ENCODE data around the gene C1QBP.

Gene C1QBP

GRCh38 chr17:5416901-5417300, 22.1 kb downstream of the C1QBP start:
- Histone ChIP-seq H3K4me3 (ENCODE audit: low read length in 2 of 2) (no peak overlapping the region), H3K36me3 (ENCODE audit: control insufficient read depth in 2 of 2, insufficient read depth in 2 of 2, low read length in 2 of 2) (peaks cover 17 to 25% of the 10 kb centered on the region in 2 donors), H3K27me3 (ENCODE audit: control insufficient read depth in 1 of 2, insufficient read depth in 2 of 2, low read length in 2 of 2) (no peaks in the 10 kb centered on the region), H3K9ac (ENCODE audit: low read length in 2 of 2) (no peak overlapping the region), H3K4me1 (ENCODE audit: control insufficient read depth, insufficient read depth, low read length) (peaks cover 21% of the 10 kb centered on the region), H3K27ac (ENCODE audit: low read length) (no peak overlapping the region), H3K9me3 (ENCODE audit: control insufficient read depth in 2 of 2, low read length in 2 of 2) (no peaks in the 10 kb centered on the region)

DNA sequence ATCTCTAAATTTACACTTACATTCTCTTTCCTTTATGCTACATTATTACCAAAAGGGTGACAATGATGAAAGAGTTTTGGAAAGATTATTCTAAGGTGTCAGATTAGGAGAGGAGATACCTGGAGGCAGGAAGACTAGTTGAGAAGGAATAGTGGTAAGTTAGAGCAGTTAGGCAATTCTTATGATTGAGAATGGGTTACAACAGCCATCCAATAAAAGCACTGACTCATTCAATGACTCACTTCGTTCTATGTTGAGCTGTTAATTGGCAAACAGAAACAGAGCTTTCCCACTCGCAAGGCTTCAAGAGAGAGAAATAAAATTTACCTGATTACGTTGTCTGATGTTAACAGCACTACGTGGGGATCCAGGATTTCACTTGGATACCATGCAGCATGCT, 25.3 kb downstream of the C1QBP start:
- Histone ChIP-seq H3K27me3 (ENCODE audit: control insufficient read depth in 1 of 2, insufficient read depth in 2 of 2, low read length in 2 of 2) (no peaks in the 10 kb centered on the region), H3K4me1 (ENCODE audit: control insufficient read depth, insufficient read depth, low read length) (peaks cover 10% of the 10 kb centered on the region), H3K36me3 (ENCODE audit: control insufficient read depth in 2 of 2, insufficient read depth in 2 of 2, low read length in 2 of 2) (peaks cover 20 to 37% of the 10 kb centered on the region in 2 donors), H3K9me3 (ENCODE audit: control insufficient read depth in 2 of 2, low read length in 2 of 2) (no peaks in the 10 kb centered on the region), H3K4me3 (ENCODE audit: low read length in 2 of 2) (no peak overlapping the region), H3K9ac (ENCODE audit: low read length in 2 of 2) (no peak overlapping the region), H3K27ac (ENCODE audit: low read length) (no peak overlapping the region)

DNA sequence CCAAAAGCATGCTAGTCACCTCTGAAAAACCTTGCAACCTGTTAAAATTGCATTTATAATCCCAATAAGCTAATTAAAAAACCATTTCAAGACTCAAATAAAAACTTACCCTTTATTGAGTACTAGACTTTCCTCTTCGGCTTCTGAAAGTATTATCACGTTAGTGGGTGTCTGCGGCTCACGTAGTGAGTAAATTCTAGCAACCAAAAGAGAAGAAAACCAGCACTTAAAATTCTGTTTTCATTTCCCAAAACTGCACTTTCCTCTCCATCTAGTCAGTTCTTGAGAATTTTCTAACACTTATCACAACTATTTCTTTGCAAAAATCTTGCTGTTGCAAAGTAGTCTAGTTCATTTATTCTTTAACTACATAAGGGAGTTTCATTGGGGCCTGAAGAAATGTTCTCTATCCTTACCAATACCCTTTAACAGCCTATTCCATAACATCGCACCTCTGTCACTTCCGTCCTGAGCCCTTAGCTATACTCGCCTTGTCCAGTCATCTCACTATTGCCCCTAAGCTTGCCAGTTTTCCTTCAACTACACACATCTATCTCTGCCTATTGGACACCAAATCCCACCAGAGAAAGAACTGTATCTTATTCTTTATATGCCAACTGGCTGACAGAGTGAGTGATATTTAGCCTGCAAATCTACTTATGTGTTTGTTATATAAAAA, 28.2 kb downstream of the C1QBP start:
- no peaks in the 10 kb centered on the region for H3K9me3 ChIP-seq (ENCODE audit: control insufficient read depth in 2 of 2, low read length in 2 of 2)
- peaks cover 37 to 66% of the 10 kb centered on the region in 2 donors for H3K36me3 ChIP-seq (ENCODE audit: control insufficient read depth in 2 of 2, insufficient read depth in 2 of 2, low read length in 2 of 2)
- no peak overlapping the region for H3K4me3 ChIP-seq (ENCODE audit: low read length in 2 of 2)
- no peak overlapping the region for H3K9ac ChIP-seq (ENCODE audit: low read length in 2 of 2)
- H3K27ac ChIP-seq (ENCODE audit: low read length), result no peak overlapping the region
- no peaks in the 10 kb centered on the region for H3K27me3 ChIP-seq (ENCODE audit: control insufficient read depth in 1 of 2, insufficient read depth in 2 of 2, low read length in 2 of 2)
- H3K4me1 ChIP-seq (ENCODE audit: control insufficient read depth, insufficient read depth, low read length), result no peaks in the 10 kb centered on the region

DNA sequence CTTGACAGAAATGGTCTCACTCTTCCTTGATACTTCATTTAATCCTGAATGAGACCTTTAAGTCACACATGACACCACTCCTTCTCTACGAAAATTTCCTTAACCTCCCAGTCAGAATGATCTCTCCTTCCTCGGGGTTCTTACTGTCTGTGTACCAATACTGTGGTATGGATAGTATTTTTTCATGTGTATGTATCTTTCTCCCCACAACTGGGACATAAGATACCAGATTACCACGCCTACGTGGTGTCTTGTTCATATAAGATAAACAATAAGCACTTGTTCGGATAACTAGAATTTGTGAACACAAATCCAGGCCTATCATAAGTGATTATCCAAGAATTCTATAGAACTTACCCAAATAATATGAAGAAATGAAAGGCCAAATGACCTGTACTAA, 30.8 kb downstream of the C1QBP start:
- Histone ChIP-seq H3K27me3 (ENCODE audit: control insufficient read depth in 1 of 2, insufficient read depth in 2 of 2, low read length in 2 of 2) (no peaks in the 10 kb centered on the region), H3K36me3 (ENCODE audit: control insufficient read depth in 2 of 2, insufficient read depth in 2 of 2, low read length in 2 of 2) (peaks cover 49 to 73% of the 10 kb centered on the region in 2 donors), H3K9me3 (ENCODE audit: control insufficient read depth in 2 of 2, low read length in 2 of 2) (no peaks in the 10 kb centered on the region), H3K27ac (ENCODE audit: low read length) (no peak overlapping the region), H3K9ac (ENCODE audit: low read length in 2 of 2) (no peak overlapping the region), H3K4me3 (ENCODE audit: low read length in 2 of 2) (no peak overlapping the region), H3K4me1 (ENCODE audit: control insufficient read depth, insufficient read depth, low read length) (no peaks in the 10 kb centered on the region)

- Histone ChIP-seq H3K4me1 (ENCODE audit: control insufficient read depth, insufficient read depth, low read length) (no peaks in the 10 kb centered on the region), H3K27me3 (ENCODE audit: control insufficient read depth in 1 of 2, insufficient read depth in 2 of 2, low read length in 2 of 2) (no peaks in the 10 kb centered on the region), H3K27ac (ENCODE audit: low read length) (no peak overlapping the region), H3K9me3 (ENCODE audit: control insufficient read depth in 2 of 2, low read length in 2 of 2) (no peaks in the 10 kb centered on the region), H3K9ac (ENCODE audit: low read length in 2 of 2) (no peak overlapping the region), H3K36me3 (ENCODE audit: control insufficient read depth in 2 of 2, insufficient read depth in 2 of 2, low read length in 2 of 2) (peaks cover 49 to 63% of the 10 kb centered on the region in 2 donors), H3K4me3 (ENCODE audit: low read length in 2 of 2) (no peak overlapping the region)
These were observed 33.6 kb downstream of the C1QBP start for GRCh38 chr17:5405400-5405799.

DNA sequence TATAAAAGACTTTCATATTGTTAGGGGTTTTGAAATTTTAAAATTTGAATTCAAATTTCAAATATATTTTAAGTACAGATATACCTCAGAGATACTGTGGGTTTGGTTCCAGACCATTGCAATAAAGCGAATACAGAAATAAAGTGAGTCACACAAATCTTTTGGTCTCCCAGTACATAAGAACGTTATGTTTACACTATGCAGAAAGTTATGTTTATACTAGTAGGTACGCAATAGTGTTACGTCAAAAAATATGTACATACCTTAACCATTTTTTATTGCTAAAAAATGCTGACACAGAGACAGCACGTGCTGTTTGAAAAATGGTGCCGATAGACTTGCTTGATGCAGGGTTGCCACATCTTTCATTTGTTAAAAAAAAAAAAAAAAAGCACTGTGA, 39.2 kb downstream of the C1QBP start:
- Histone ChIP-seq H3K9ac (ENCODE audit: low read length in 2 of 2) (no peak overlapping the region), H3K27ac (ENCODE audit: low read length) (no peak overlapping the region), H3K36me3 (ENCODE audit: control insufficient read depth in 2 of 2, insufficient read depth in 2 of 2, low read length in 2 of 2) (peaks cover 31 to 34% of the 10 kb centered on the region in 2 donors), H3K4me1 (ENCODE audit: control insufficient read depth, insufficient read depth, low read length) (no peaks in the 10 kb centered on the region), H3K9me3 (ENCODE audit: control insufficient read depth in 2 of 2, low read length in 2 of 2) (no peaks in the 10 kb centered on the region), H3K27me3 (ENCODE audit: control insufficient read depth in 1 of 2, insufficient read depth in 2 of 2, low read length in 2 of 2) (no peaks in the 10 kb centered on the region), H3K4me3 (ENCODE audit: low read length in 2 of 2) (no peak overlapping the region)

DNA sequence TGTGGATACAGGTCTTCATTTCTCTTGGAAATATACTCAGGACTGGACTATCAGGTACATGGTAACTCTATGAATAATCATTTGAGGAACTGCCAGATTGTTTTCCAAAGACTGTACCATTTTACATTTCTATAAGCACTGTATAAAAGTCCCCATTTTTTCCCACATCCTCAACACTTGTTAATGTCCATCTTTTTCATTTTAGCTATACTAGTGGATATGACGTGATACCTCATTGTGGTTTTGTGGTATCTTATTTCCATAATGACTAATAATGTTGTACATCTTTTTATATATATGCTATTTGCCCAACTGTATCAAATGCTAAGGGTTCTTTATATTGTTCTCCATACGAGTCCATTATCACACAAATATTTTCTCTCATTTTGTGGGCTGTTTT, 42.3 kb downstream of the C1QBP start:
- Histone ChIP-seq H3K27me3 (ENCODE audit: control insufficient read depth in 1 of 2, insufficient read depth in 2 of 2, low read length in 2 of 2) (no peaks in the 10 kb centered on the region), H3K27ac (ENCODE audit: low read length) (no peak overlapping the region), H3K4me1 (ENCODE audit: control insufficient read depth, insufficient read depth, low read length) (no peaks in the 10 kb centered on the region), H3K9ac (ENCODE audit: low read length in 2 of 2) (no peak overlapping the region), H3K4me3 (ENCODE audit: low read length in 2 of 2) (no peak overlapping the region), H3K36me3 (ENCODE audit: control insufficient read depth in 2 of 2, insufficient read depth in 2 of 2, low read length in 2 of 2) (peaks cover 35 to 41% of the 10 kb centered on the region in 2 donors), H3K9me3 (ENCODE audit: control insufficient read depth in 2 of 2, low read length in 2 of 2) (no peaks in the 10 kb centered on the region)

- Histone ChIP-seq H3K4me3 (ENCODE audit: low read length in 2 of 2) (no peak overlapping the region), H3K9ac (ENCODE audit: low read length in 2 of 2) (no peak overlapping the region), H3K9me3 (ENCODE audit: control insufficient read depth in 2 of 2, low read length in 2 of 2) (no peaks in the 10 kb centered on the region), H3K36me3 (ENCODE audit: control insufficient read depth in 2 of 2, insufficient read depth in 2 of 2, low read length in 2 of 2) (peaks cover 58 to 62% of the 10 kb centered on the region in 2 donors), H3K27ac (ENCODE audit: low read length) (no peak overlapping the region), H3K4me1 (ENCODE audit: control insufficient read depth, insufficient read depth, low read length) (no peaks in the 10 kb centered on the region), H3K27me3 (ENCODE audit: control insufficient read depth in 1 of 2, insufficient read depth in 2 of 2, low read length in 2 of 2) (no peaks in the 10 kb centered on the region)
These were observed 47.3 kb downstream of the C1QBP start for GRCh38 chr17:5391678-5392077.

Measured in stomach smooth muscle (tissue), 2 donors.